ENCODE measurements around the gene SLC39A1.
A peak's percentile ranks its signal among the peaks of the same experiment; 100 is the strongest.
"Not testable (repeated sequence)": the region's sequence is repeated elsewhere in the genome, so short reads cannot be mapped to it uniquely, and the experiment has no call there.

The SLC39A1 gene

GRCh38 chr1:153922076-153922971 is 41.0 kb downstream of the SLC39A1 start:
- TF ChIP-seq ZNF274 (IDR thresholded peaks at IDR 0.05; ENCODE audit: low read depth, low read length), result no peak

GRCh38 chr1:153921803-153922075 is 41.6 kb downstream of the SLC39A1 start:
- H3K4me3 ChIP-seq (ENCODE audit: low read length), result peak overlapping the region; percentile 73
- no peak for TF ChIP-seq ZNF274 (IDR thresholded peaks at IDR 0.05; ENCODE audit: low read depth, low read length)

More at GRCh38 chr1:153922076-153922971, 41.0 kb downstream of the SLC39A1 start:
- peak overlapping the region; percentile 73 for H3K4me3 ChIP-seq (ENCODE audit: low read length)

GRCh38 chr1:153921080-153921802 is 42.1 kb downstream of the SLC39A1 start:
- TF ChIP-seq ZNF274 (IDR thresholded peaks at IDR 0.05; ENCODE audit: low read depth, low read length), result no peak
- H3K4me3 ChIP-seq (ENCODE audit: low read length), result peak overlapping the region; percentile 73

- peak overlapping the region; percentile 73 for H3K4me3 ChIP-seq (ENCODE audit: low read length)
- no peak for TF ChIP-seq ZNF274 (IDR thresholded peaks at IDR 0.05; ENCODE audit: low read depth, low read length)
Observed at GRCh38 chr1:153919876-153920852, 43.2 kb downstream of the SLC39A1 start.

- no peak overlapping the region for H3K4me3 ChIP-seq (ENCODE audit: low read length)
Observed at GRCh38 chr1:153916297-153916696, 47.0 kb downstream of the SLC39A1 start.

GRCh38 chr1:153912349-153912748 is 51.0 kb downstream of the SLC39A1 start:
- TF ChIP-seq ZNF274 (IDR thresholded peaks at IDR 0.05; ENCODE audit: low read depth, low read length), result no peak
- no peak overlapping the region for H3K4me3 ChIP-seq (ENCODE audit: low read length)

More at GRCh38 chr1:153916297-153916696, 47.0 kb downstream of the SLC39A1 start:
- TF ChIP-seq ZNF274 (IDR thresholded peaks at IDR 0.05; ENCODE audit: low read depth, low read length), result no peak

- not testable (repeated sequence) for H3K4me3 ChIP-seq (ENCODE audit: low read length)
Observed at GRCh38 chr1:153910560-153910959, 52.8 kb downstream of the SLC39A1 start.
